A673 (cell line): ENCODE results near the gene ASPDH.

ENCODE experiments used
- EZH2 ChIP-seq: fragments of 200-600 bp; sonication (generic); IDR thresholded peaks from 2 replicates; pipeline ENCODE4 v1.6.1; 2017; ENCODE audit warnings: borderline replicate concordance, low read depth, mild to moderate bottlenecking, mixed read lengths, antibody characterized with exemption, low read length; ENCODE audit not compliant: poor library complexity, severe bottlenecking
- TF ChIP-seq, protein P1 (sequence below): fragments of 300-800, 200-600 bp; sonication (generic); conservative IDR thresholded peaks from 2 replicates; pipeline ENCODE4 v1.5.1; 2017; ENCODE audit warnings: low read depth, mild to moderate bottlenecking, antibody characterized with exemption, low read length, moderate library complexity, mixed read lengths

DNA sequence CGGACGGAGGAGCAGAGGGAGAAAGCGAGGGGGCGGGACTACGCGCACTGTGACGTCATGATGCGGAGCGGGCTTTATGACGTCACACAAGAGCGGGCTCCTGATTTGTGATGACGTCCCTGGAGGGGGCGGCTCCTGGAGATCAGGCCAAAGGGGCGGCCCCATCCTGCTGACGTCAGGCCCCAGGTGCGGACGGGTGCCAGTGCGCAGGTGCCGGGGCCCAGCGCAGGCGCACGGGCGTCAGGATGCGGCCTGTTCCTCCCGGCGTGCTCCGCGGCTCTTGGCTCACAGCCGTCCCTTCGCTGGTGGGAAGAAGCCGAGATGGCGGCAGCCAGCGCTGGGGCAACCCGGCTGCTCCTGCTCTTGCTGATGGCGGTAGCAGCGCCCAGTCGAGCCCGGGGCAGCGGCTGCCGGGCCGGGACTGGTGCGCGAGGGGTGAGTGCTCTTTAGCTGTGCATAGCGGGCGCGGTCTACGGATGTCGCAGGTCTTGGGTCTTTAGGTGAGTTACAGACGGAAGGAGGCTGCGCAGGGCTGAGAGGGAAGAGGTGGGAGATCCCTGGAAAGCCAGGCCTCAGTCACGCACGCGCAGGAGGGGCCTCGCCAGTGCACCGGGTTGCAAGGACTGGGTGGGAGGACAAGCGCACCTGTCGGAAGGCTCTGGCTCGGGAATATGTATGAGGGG lies 37.3 kb downstream of the ASPDH start, which contains the start of the genes EMC10 and GARIN5A:
- TF ChIP-seq EZH2, result no peak
- TF ChIP-seq, protein P1, sequence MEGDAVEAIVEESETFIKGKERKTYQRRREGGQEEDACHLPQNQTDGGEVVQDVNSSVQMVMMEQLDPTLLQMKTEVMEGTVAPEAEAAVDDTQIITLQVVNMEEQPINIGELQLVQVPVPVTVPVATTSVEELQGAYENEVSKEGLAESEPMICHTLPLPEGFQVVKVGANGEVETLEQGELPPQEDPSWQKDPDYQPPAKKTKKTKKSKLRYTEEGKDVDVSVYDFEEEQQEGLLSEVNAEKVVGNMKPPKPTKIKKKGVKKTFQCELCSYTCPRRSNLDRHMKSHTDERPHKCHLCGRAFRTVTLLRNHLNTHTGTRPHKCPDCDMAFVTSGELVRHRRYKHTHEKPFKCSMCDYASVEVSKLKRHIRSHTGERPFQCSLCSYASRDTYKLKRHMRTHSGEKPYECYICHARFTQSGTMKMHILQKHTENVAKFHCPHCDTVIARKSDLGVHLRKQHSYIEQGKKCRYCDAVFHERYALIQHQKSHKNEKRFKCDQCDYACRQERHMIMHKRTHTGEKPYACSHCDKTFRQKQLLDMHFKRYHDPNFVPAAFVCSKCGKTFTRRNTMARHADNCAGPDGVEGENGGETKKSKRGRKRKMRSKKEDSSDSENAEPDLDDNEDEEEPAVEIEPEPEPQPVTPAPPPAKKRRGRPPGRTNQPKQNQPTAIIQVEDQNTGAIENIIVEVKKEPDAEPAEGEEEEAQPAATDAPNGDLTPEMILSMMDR, result no peak
